K562 treated with DMSO at 1 percent for 12 hours (cell line): ENCODE results near the gene C15orf39. TPM values are rescaled to one million over a fixed set of nuclear protein-coding genes. Genes with fewer than 3 reads are reported as not detected.

ENCODE experiments used
- total RNA-seq: library from RNA; unstranded; fragments of 300-600 nt; gene quantifications from 2 replicates; pipeline ENCODE4 v1.2.3, GENCODE V29; 2022; ENCODE audit not compliant: insufficient read depth

Gene C15orf39
- 24.8 and 45.2 TPM in 2 replicates for total RNA-seq

GRCh38 chr15:75201616-75202250, at the start of gene C15orf39:
C15orf39 (plus strand) TSS chr15:75201882; CDS start chr15:75206049, 4,167 bp downstream.

GRCh38 chr15:75258034-75258433, 56.4 kb downstream of the C15orf39 start, which contains the start of gene GOLGA6C:
GOLGA6C (plus strand) TSS chr15:75258334; CDS start chr15:75258599, 265 bp downstream.

Other genes starting within 250 kb of the C15orf39 start
- gene RPP25, start 245.1 kb upstream of the C15orf39 start, total RNA-seq: 25.0 and 28.0 TPM in 2 replicates
- gene SCAMP5, start 206.3 kb upstream of the C15orf39 start, total RNA-seq: 0.38 TPM in 1 of 2 replicates, not detected in the other
- gene PPCDC, start 178.3 kb upstream of the C15orf39 start, total RNA-seq: 13.2 and 17.0 TPM in 2 replicates
- gene GOLGA6C, start 56.5 kb downstream of the C15orf39 start, total RNA-seq: not detected in 2 replicates
- gene GOLGA6D, start 81.0 kb downstream of the C15orf39 start, total RNA-seq: not detected in 2 replicates
- gene COMMD4, start 134.2 kb downstream of the C15orf39 start, total RNA-seq: 77.0 and 101 TPM in 2 replicates
- gene NEIL1, start 145.2 kb downstream of the C15orf39 start, total RNA-seq: 1.5 and 6.3 TPM in 2 replicates
- gene MAN2C1, start 166.7 kb downstream of the C15orf39 start, total RNA-seq: 36.6 and 70.2 TPM in 2 replicates
- gene SIN3A, start 249.8 kb downstream of the C15orf39 start, total RNA-seq: 9.1 and 32.6 TPM in 2 replicates